GM13976 (cell line): ENCODE data around the gene NKAIN1.
"Not testable (repeated sequence)": the region's sequence is repeated elsewhere in the genome, so short reads cannot be mapped to it uniquely, and the experiment has no call there.

Experiments
- DNase-seq: peaks from one replicate; pipeline ENCODE4 v3.0.0; 2012; ENCODE audit warnings: low spot score
- in situ Hi-C: fragments of 300-500 bp; cut with MboI; formaldehyde crosslinking; loops from one replicate; pipeline ENCODE4 v1.12.0; 2022; ENCODE audit warnings: low sequenced_read_pairs, mixed read lengths, inconsistent platforms; ENCODE audit not compliant: unreplicated experiment
- TF ChIP-seq, protein P1 (sequence below): IDR thresholded peaks from 2 replicates; pipeline ENCODE4 v1.5.1; 2012; ENCODE audit warnings: borderline replicate concordance, mild to moderate bottlenecking; ENCODE audit not compliant: insufficient read depth; ENCODE audit errors: extremely low read depth, missing control alignments, control extremely low read depth

The NKAIN1 gene

DNA sequence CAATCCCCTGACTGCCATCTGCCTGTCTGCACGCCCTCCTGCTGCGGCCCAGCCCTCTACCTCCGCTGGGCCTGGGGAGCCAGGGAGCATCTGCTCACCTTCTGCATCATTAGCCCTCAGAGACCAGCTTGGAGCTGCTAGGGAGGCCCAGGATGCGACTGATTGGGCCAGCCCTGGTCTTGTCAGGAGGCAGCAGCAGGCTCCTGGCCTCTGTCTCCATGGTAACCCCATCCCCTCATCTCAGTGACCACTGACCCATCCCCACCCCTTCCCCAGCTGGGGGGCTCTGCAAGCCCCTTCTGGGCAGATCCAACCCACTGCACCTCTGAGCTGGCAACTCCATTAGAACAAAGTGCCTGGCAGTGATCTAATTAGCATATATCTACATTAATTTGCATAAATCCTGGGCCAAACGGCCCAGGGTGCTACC, 37.7 kb downstream of the NKAIN1 start:
- TF ChIP-seq, protein P1, sequence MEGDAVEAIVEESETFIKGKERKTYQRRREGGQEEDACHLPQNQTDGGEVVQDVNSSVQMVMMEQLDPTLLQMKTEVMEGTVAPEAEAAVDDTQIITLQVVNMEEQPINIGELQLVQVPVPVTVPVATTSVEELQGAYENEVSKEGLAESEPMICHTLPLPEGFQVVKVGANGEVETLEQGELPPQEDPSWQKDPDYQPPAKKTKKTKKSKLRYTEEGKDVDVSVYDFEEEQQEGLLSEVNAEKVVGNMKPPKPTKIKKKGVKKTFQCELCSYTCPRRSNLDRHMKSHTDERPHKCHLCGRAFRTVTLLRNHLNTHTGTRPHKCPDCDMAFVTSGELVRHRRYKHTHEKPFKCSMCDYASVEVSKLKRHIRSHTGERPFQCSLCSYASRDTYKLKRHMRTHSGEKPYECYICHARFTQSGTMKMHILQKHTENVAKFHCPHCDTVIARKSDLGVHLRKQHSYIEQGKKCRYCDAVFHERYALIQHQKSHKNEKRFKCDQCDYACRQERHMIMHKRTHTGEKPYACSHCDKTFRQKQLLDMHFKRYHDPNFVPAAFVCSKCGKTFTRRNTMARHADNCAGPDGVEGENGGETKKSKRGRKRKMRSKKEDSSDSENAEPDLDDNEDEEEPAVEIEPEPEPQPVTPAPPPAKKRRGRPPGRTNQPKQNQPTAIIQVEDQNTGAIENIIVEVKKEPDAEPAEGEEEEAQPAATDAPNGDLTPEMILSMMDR = no peak
- in situ Hi-C loops = no loop called here
- DNase-seq = no peak

DNA sequence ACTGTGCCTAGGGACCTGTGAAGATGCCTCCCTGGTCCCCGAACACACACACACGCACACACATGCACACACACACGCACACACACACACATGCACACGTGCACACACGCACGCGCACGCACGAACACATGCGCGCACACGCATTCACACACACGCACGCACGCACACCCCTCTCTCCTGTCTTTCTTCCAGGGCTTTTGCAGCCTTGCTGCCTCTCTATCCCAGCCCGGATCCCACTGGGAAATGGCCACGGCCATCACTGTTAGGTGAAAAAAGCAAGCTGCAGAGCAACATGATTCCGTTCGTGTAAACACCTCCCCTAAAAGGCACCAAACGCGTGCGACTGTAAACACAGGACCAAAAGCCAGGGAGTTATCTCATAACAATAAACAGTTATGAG, 39.7 kb downstream of the NKAIN1 start:
- TF ChIP-seq, protein P1 = no peak
- DNase-seq = no peak
- in situ Hi-C loops = no loop called here

DNA sequence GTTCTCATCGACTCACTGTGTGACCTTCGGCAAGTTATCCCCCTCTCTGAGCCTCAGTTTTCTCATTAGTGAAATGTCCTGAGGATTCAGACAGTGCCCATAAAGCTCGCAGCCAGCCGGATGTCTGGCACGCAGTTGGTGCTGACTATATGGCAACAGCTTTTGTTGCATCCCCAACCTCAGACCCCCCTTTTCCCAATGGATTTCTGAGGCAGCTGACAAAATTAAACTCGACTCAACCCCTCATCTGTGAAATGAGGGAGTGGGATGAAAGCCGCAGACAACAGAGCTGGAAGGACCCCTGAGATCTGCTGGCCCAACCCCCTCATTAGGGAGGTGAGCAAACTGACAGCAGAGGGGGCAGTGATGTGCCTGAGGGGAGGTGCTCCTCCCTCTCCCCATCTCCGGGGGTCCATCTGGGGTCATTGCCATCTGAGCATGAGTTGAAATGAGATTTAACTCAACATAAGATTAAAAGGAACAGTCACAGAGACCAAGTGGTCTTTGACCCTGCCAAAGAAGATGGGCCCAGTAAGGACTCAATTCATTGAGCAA, 40.4 kb downstream of the NKAIN1 start:
- TF ChIP-seq, protein P1 = no peak
- DNase-seq = no peak
- in situ Hi-C loops = no loop called here

DNA sequence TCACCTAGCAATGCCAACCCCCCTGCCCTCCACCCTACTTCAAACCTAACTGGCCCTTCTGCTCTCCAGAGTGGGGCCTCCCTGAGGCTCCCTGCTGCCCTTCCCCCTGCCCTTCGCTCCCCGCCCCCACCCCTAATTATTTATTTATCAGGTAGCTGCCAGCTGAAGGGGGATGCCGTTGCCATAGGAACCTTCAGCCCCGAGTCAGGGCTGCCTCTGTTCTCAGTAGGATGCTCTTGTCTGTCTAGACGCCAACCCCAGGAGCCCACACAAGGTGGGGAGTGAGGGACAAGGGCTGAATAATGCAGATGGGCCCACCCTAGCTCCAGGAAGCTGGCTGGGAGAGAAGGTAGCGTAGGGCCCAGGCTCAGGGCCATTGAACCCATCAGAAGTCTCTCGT, 41.1 kb downstream of the NKAIN1 start:
- in situ Hi-C loops = no loop called here
- no peak for DNase-seq
- TF ChIP-seq, protein P1 = no peak

DNA sequence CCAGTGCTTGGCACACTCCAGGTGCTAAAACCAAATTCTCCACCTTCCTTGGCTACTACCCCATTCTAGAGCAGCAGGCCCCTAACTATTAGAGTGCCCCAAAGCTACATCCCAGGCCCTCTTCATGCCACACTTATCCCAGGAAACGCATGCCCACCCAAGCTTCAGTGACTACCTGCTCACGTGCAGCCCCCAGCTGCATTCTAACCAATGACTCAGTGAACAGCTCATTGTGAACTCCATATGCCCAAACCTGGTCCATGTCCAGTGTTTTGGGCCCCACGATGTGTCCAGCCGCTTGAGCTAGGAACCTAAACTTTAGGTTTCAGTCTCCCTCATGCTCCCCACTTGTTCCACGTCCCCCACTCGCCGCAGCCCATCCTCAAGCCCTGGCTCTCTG, 41.5 kb downstream of the NKAIN1 start:
- in situ Hi-C loops = no loop called here
- TF ChIP-seq, protein P1 = no peak
- no peak for DNase-seq

DNA sequence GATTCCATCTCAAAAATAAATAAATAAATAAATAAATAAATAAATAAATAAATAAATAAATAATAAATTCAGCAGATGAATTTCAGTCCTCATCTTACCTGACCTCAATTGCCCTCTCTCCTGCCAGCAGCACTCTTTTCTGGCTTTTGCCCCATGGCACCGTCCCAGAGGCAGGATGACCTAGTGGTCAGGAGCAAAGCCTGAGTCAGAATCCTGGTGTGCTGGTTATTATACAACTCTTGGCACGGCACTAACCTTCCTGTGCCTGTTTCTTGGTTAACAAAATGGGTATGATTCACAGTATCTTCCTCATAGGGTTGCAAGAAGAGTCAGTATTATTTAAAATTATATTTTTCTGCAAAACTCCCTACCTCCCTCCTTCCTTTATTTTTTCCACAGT, 43.0 kb downstream of the NKAIN1 start:
- TF ChIP-seq, protein P1 = no peak
- DNase-seq = no peak
- in situ Hi-C loops = no loop called here

DNA sequence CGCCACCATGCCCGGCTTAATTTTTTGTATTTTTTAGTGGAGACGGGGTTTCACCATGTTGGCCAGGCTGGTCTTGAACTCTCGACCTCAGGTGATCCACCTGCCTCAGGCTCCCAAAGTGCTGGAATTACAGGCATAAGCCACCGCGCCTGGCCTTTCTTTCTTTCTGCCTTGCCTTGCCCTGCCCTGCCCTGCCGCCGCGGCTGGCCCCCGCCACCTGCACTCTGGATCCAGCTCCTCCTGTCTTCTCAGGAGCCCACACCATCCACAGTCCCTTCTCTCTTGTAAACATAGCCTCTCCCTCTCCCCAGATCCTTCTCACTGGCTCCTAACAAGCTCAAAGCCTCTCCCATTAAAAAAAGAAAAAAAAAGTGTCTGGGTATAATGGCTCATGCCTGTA, 44.4 kb downstream of the NKAIN1 start:
- DNase-seq, in situ Hi-C loops: not testable (repeated sequence)
